ENCODE measurements around the gene CRLF1. TPM values are rescaled to one million over a fixed set of nuclear protein-coding genes. Genes with fewer than 3 reads are reported as not detected.

The CRLF1 gene
- total RNA-seq, 1 donor from 2014 or later = 55.3 TPM

DNA sequence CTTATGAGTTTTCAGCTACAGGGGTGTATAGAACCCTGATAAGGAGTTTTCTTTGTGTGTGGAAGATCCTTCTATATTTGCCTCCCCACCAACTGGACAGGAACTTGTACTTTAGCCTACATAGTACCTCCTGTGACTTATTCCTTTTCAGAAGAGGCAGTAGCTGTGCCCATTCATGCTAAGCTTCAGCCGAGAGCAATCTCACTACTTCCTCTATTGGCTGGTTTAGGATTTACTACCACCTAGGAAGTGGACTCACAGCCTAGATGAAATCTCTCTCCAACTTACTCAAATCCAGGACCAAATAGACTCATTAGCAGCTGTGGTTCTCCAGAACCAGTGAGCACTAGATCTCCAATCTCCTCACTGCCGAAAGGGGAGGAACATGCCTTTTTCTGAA lies 20.3 kb downstream of the CRLF1 start:
- TF ChIP-seq, protein P1, sequence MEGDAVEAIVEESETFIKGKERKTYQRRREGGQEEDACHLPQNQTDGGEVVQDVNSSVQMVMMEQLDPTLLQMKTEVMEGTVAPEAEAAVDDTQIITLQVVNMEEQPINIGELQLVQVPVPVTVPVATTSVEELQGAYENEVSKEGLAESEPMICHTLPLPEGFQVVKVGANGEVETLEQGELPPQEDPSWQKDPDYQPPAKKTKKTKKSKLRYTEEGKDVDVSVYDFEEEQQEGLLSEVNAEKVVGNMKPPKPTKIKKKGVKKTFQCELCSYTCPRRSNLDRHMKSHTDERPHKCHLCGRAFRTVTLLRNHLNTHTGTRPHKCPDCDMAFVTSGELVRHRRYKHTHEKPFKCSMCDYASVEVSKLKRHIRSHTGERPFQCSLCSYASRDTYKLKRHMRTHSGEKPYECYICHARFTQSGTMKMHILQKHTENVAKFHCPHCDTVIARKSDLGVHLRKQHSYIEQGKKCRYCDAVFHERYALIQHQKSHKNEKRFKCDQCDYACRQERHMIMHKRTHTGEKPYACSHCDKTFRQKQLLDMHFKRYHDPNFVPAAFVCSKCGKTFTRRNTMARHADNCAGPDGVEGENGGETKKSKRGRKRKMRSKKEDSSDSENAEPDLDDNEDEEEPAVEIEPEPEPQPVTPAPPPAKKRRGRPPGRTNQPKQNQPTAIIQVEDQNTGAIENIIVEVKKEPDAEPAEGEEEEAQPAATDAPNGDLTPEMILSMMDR (IDR thresholded peaks at IDR 0.05; ENCODE audit: partially characterized antibody, unreplicated experiment) = no peak
- Mint-ChIP-seq H3K4me1 (ENCODE audit: low read depth, unreplicated experiment) (peaks cover 7% of the 10 kb centered on the region), H3K27ac (ENCODE audit: unreplicated experiment) (no peak overlapping the region), H3K36me3 (ENCODE audit: unreplicated experiment) (no peaks in the 10 kb centered on the region), H3K4me3 (ENCODE audit: unreplicated experiment) (no peak overlapping the region), H3K27me3 (ENCODE audit: unreplicated experiment) (peaks cover 6% of the 10 kb centered on the region), H3K9me3 (ENCODE audit: unreplicated experiment) (peaks cover 20% of the 10 kb centered on the region)
- DNase-seq = no peak

DNA sequence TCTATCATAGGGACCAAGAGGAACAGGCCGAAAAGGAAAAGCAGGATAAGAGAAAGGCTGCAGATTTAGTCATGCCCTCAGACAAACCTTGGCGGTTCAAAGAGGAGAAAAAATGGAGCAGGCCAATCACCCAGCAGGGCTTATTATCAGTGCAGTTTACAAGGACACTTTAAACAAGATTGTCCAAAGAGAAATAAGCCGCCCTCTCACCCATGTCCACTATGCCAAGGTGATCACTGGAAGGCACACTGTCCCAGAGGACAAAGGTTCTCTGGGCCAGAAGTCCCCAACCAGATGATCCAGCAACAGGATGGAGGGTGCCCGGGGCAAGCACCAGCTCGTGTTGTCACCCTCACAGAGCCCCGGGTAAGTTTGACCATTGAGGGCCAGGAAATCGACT lies 26.3 kb downstream of the CRLF1 start:
- Mint-ChIP-seq H3K4me1 (ENCODE audit: low read depth, unreplicated experiment) (no peaks in the 10 kb centered on the region), H3K27me3 (ENCODE audit: unreplicated experiment) (peaks cover 2% of the 10 kb centered on the region), H3K4me3 (ENCODE audit: unreplicated experiment) (no peak overlapping the region), H3K36me3 (ENCODE audit: unreplicated experiment) (no peaks in the 10 kb centered on the region), H3K27ac (ENCODE audit: unreplicated experiment) (no peak overlapping the region), H3K9me3 (ENCODE audit: unreplicated experiment) (peaks cover 3% of the 10 kb centered on the region)
- DNase-seq = no peak
- TF ChIP-seq, protein P1 (IDR thresholded peaks at IDR 0.05; ENCODE audit: partially characterized antibody, unreplicated experiment) = no peak

- no peak for DNase-seq
- Mint-ChIP-seq H3K36me3 (ENCODE audit: unreplicated experiment) (no peaks in the 10 kb centered on the region), H3K4me3 (ENCODE audit: unreplicated experiment) (no peak overlapping the region), H3K27ac (ENCODE audit: unreplicated experiment) (no peak overlapping the region), H3K9me3 (ENCODE audit: unreplicated experiment) (peaks cover 3% of the 10 kb centered on the region), H3K4me1 (ENCODE audit: low read depth, unreplicated experiment) (peaks cover 9% of the 10 kb centered on the region), H3K27me3 (ENCODE audit: unreplicated experiment) (peaks cover 6% of the 10 kb centered on the region)
- TF ChIP-seq, protein P1 (IDR thresholded peaks at IDR 0.05; ENCODE audit: partially characterized antibody, unreplicated experiment) = no peak
Measured at GRCh38 chr19:18577365-18577914, 29.2 kb downstream of the CRLF1 start.

DNA sequence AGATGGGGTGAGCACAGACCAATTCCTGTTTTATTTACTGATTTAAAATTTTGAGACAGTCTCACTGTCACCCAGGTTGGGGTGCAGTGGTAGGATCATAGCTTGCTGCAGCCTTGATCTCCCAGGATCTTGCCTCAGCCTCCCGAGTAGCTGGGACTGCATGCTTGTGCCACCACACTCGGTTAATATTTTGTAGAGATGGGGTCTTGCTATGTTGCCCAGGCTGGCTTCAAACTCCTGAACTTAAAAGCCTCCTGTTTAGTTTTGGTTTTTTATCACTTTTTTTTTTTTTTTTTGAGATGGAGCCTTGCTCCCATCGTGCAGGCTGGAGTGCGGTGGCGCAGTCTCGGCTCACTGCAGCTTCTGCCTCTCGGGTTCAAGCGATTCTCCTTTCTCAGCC lies 30.2 kb downstream of the CRLF1 start:
- Mint-ChIP-seq H3K4me1 (ENCODE audit: low read depth, unreplicated experiment) (peaks cover 9% of the 10 kb centered on the region), H3K9me3 (ENCODE audit: unreplicated experiment) (peaks cover 3% of the 10 kb centered on the region), H3K27ac (ENCODE audit: unreplicated experiment) (no peak overlapping the region), H3K4me3 (ENCODE audit: unreplicated experiment) (no peak overlapping the region), H3K27me3 (ENCODE audit: unreplicated experiment) (peaks cover 6% of the 10 kb centered on the region), H3K36me3 (ENCODE audit: unreplicated experiment) (no peaks in the 10 kb centered on the region)
- DNase-seq = no peak
- TF ChIP-seq, protein P1 (IDR thresholded peaks at IDR 0.05; ENCODE audit: partially characterized antibody, unreplicated experiment) = no peak

DNA sequence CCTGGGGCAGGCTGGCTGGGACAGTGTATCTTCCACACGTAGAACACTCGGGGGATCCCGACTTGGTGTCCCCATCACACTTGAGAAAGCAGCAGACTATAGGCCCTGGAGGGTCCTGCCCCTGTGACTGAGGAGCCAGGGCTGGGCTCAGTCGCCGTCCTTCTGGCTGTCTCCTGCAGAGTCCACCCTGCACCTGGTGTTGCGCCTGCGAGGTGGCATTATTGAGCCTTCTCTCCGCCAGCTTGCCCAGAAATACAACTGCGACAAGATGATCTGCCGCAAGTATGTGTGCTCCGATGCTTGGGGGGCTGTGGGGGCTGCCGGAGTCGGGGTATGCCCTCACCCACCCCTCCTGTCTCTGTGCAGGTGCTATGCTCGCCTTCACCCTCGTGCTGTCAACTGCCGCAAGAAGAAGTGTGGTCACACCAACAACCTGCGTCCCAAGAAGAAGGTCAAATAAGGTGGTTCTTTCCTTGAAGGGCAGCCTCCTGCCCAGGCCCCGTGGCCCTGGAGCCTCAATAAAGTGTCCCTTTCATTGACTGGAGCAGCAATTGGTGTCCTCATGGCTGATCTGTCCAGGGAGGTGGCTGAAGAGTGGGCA lies 31.8 kb downstream of the CRLF1 start:
- TF ChIP-seq, protein P1 (IDR thresholded peaks at IDR 0.05; ENCODE audit: partially characterized antibody, unreplicated experiment) = no peak
- DNase-seq = no peak
- Mint-ChIP-seq H3K27ac (ENCODE audit: unreplicated experiment) (no peak overlapping the region), H3K36me3 (ENCODE audit: unreplicated experiment) (no peaks in the 10 kb centered on the region), H3K4me1 (ENCODE audit: low read depth, unreplicated experiment) (peaks cover 9% of the 10 kb centered on the region), H3K27me3 (ENCODE audit: unreplicated experiment) (peaks cover 4% of the 10 kb centered on the region), H3K4me3 (ENCODE audit: unreplicated experiment) (no peak overlapping the region), H3K9me3 (ENCODE audit: unreplicated experiment) (peaks cover 3% of the 10 kb centered on the region)

Data from glutamatergic neuron (in vitro differentiated cells).